ENCODE data around the gene CDT1.

The CDT1 gene

GRCh38 chr16:88828711-88829110 is 25.1 kb downstream of the CDT1 start:
- no peak for DNase-seq (ENCODE audit: insufficient read length, low spot score)
- FAIRE-seq = no peak

GRCh38 chr16:88830258-88830657 is 26.7 kb downstream of the CDT1 start:
- FAIRE-seq (no peak), DNase-seq (ENCODE audit: insufficient read length, low spot score) (no peak)
- TF ChIP-seq POU2F2 (IDR thresholded peaks at IDR 0.05; ENCODE audit: low read depth, low read length) = no peak
- no peak for TF ChIP-seq POLR2AphosphoS5 (IDR thresholded peaks at IDR 0.05; ENCODE audit: low read depth, low read length)
- no peak for TF ChIP-seq SPI1 (IDR thresholded peaks at IDR 0.05; ENCODE audit: low read depth, low read length)
- no peak for TF ChIP-seq PAX5 (IDR thresholded peaks at IDR 0.05; ENCODE audit: insufficient read depth, low read length, severe bottlenecking)
- TF ChIP-seq TAF1 (IDR thresholded peaks at IDR 0.05; ENCODE audit: low read depth, low read length) = no peak
- no peak for TF ChIP-seq POLR2A (IDR thresholded peaks at IDR 0.05; ENCODE audit: low read depth, low read length)

More at GRCh38 chr16:88828711-88829110, 25.1 kb downstream of the CDT1 start:
- TF ChIP-seq POU2F2 (IDR thresholded peaks at IDR 0.05; ENCODE audit: low read depth, low read length) (no peak), TAF1 (IDR thresholded peaks at IDR 0.05; ENCODE audit: low read depth, low read length) (no peak), PAX5 (IDR thresholded peaks at IDR 0.05; ENCODE audit: insufficient read depth, low read length, severe bottlenecking) (no peak), POLR2A (IDR thresholded peaks at IDR 0.05; ENCODE audit: low read depth, low read length) (no peak), POLR2AphosphoS5 (IDR thresholded peaks at IDR 0.05; ENCODE audit: low read depth, low read length) (no peak), SPI1 (IDR thresholded peaks at IDR 0.05; ENCODE audit: low read depth, low read length) (no peak)

- no peak for TF ChIP-seq POU2F2 (IDR thresholded peaks at IDR 0.05; ENCODE audit: low read depth, low read length)
- TF ChIP-seq PAX5 (IDR thresholded peaks at IDR 0.05; ENCODE audit: insufficient read depth, low read length, severe bottlenecking) = no peak
- FAIRE-seq (no peak), DNase-seq (ENCODE audit: insufficient read length, low spot score) (no peak)
Measured at GRCh38 chr16:88830783-88831182, 27.2 kb downstream of the CDT1 start.

- DNase-seq (ENCODE audit: insufficient read length, low spot score) (no peak), FAIRE-seq (no peak)
- TF ChIP-seq PAX5 (IDR thresholded peaks at IDR 0.05; ENCODE audit: insufficient read depth, low read length, severe bottlenecking) = no peak
- no peak for TF ChIP-seq POLR2A (IDR thresholded peaks at IDR 0.05; ENCODE audit: low read depth, low read length)
- TF ChIP-seq SPI1 (IDR thresholded peaks at IDR 0.05; ENCODE audit: low read depth, low read length) = no peak
- TF ChIP-seq POLR2AphosphoS5 (IDR thresholded peaks at IDR 0.05; ENCODE audit: low read depth, low read length) = no peak
- no peak for TF ChIP-seq TAF1 (IDR thresholded peaks at IDR 0.05; ENCODE audit: low read depth, low read length)
- TF ChIP-seq POU2F2 (IDR thresholded peaks at IDR 0.05; ENCODE audit: low read depth, low read length) = no peak
Measured at GRCh38 chr16:88831838-88832237, 28.2 kb downstream of the CDT1 start.

- FAIRE-seq = no peak
- TF ChIP-seq POLR2AphosphoS5 (IDR thresholded peaks at IDR 0.05; ENCODE audit: low read depth, low read length) (no peak), PAX5 (IDR thresholded peaks at IDR 0.05; ENCODE audit: insufficient read depth, low read length, severe bottlenecking) (no peak), SPI1 (IDR thresholded peaks at IDR 0.05; ENCODE audit: low read depth, low read length) (no peak), POLR2A (IDR thresholded peaks at IDR 0.05; ENCODE audit: low read depth, low read length) (no peak), POU2F2 (IDR thresholded peaks at IDR 0.05; ENCODE audit: low read depth, low read length) (no peak), TAF1 (IDR thresholded peaks at IDR 0.05; ENCODE audit: low read depth, low read length) (no peak)
- DNase-seq (ENCODE audit: insufficient read length, low spot score) = no peak
Measured at GRCh38 chr16:88833086-88833485, 29.5 kb downstream of the CDT1 start.

GRCh38 chr16:88834670-88835069 is 31.1 kb downstream of the CDT1 start:
- FAIRE-seq = no peak
- no peak for TF ChIP-seq POLR2AphosphoS5 (IDR thresholded peaks at IDR 0.05; ENCODE audit: low read depth, low read length)
- DNase-seq (ENCODE audit: insufficient read length, low spot score) = no peak

GRCh38 chr16:88835383-88835782 is 31.8 kb downstream of the CDT1 start:
- DNase-seq (ENCODE audit: insufficient read length, low spot score) (no peak), FAIRE-seq (no peak)
- TF ChIP-seq POLR2A (IDR thresholded peaks at IDR 0.05; ENCODE audit: low read depth, low read length) (no peak), SPI1 (IDR thresholded peaks at IDR 0.05; ENCODE audit: low read depth, low read length) (no peak), PAX5 (IDR thresholded peaks at IDR 0.05; ENCODE audit: insufficient read depth, low read length, severe bottlenecking) (no peak), POLR2AphosphoS5 (IDR thresholded peaks at IDR 0.05; ENCODE audit: low read depth, low read length) (no peak), POU2F2 (IDR thresholded peaks at IDR 0.05; ENCODE audit: low read depth, low read length) (no peak), TAF1 (IDR thresholded peaks at IDR 0.05; ENCODE audit: low read depth, low read length) (no peak)

- FAIRE-seq (no peak), DNase-seq (ENCODE audit: insufficient read length, low spot score) (no peak)
- no peak for TF ChIP-seq PAX5 (IDR thresholded peaks at IDR 0.05; ENCODE audit: insufficient read depth, low read length, severe bottlenecking)
- no peak for TF ChIP-seq SPI1 (IDR thresholded peaks at IDR 0.05; ENCODE audit: low read depth, low read length)
- no peak for TF ChIP-seq POLR2AphosphoS5 (IDR thresholded peaks at IDR 0.05; ENCODE audit: low read depth, low read length)
- TF ChIP-seq POU2F2 (IDR thresholded peaks at IDR 0.05; ENCODE audit: low read depth, low read length) = no peak
- TF ChIP-seq TAF1 (IDR thresholded peaks at IDR 0.05; ENCODE audit: low read depth, low read length) = no peak
Measured at GRCh38 chr16:88835818-88836217, 32.2 kb downstream of the CDT1 start.

- no peak for TF ChIP-seq SPI1 (IDR thresholded peaks at IDR 0.05; ENCODE audit: low read depth, low read length)
- TF ChIP-seq POU2F2 (IDR thresholded peaks at IDR 0.05; ENCODE audit: low read depth, low read length) = no peak
- TF ChIP-seq POLR2A (IDR thresholded peaks at IDR 0.05; ENCODE audit: low read depth, low read length) = no peak
- TF ChIP-seq POLR2AphosphoS5 (IDR thresholded peaks at IDR 0.05; ENCODE audit: low read depth, low read length) = no peak
- TF ChIP-seq TAF1 (IDR thresholded peaks at IDR 0.05; ENCODE audit: low read depth, low read length) = no peak
- no peak for TF ChIP-seq PAX5 (IDR thresholded peaks at IDR 0.05; ENCODE audit: insufficient read depth, low read length, severe bottlenecking)
- DNase-seq (ENCODE audit: insufficient read length, low spot score) = no peak
- no peak for FAIRE-seq
Measured at GRCh38 chr16:88836791-88837190, 33.2 kb downstream of the CDT1 start.

- no peak for FAIRE-seq
- no peak for DNase-seq (ENCODE audit: insufficient read length, low spot score)
- TF ChIP-seq TAF1 (IDR thresholded peaks at IDR 0.05; ENCODE audit: low read depth, low read length) (no peak), POU2F2 (IDR thresholded peaks at IDR 0.05; ENCODE audit: low read depth, low read length) (no peak), POLR2A (IDR thresholded peaks at IDR 0.05; ENCODE audit: low read depth, low read length) (no peak), PAX5 (IDR thresholded peaks at IDR 0.05; ENCODE audit: insufficient read depth, low read length, severe bottlenecking) (no peak), POLR2AphosphoS5 (IDR thresholded peaks at IDR 0.05; ENCODE audit: low read depth, low read length) (no peak), SPI1 (IDR thresholded peaks at IDR 0.05; ENCODE audit: low read depth, low read length) (no peak)
Measured at GRCh38 chr16:88837806-88838205, 34.2 kb downstream of the CDT1 start.

All from GM12891 (cell line).